Measurements from ENCODE around the gene RBM34. TPM values are rescaled to one million over a fixed set of nuclear protein-coding genes. Genes with fewer than 3 reads are reported as not detected.

RBM34 gene
- total and polyA plus RNA-seq, 8 donors: 13.5 to 45.1 (median 27.7) TPM

DNA sequence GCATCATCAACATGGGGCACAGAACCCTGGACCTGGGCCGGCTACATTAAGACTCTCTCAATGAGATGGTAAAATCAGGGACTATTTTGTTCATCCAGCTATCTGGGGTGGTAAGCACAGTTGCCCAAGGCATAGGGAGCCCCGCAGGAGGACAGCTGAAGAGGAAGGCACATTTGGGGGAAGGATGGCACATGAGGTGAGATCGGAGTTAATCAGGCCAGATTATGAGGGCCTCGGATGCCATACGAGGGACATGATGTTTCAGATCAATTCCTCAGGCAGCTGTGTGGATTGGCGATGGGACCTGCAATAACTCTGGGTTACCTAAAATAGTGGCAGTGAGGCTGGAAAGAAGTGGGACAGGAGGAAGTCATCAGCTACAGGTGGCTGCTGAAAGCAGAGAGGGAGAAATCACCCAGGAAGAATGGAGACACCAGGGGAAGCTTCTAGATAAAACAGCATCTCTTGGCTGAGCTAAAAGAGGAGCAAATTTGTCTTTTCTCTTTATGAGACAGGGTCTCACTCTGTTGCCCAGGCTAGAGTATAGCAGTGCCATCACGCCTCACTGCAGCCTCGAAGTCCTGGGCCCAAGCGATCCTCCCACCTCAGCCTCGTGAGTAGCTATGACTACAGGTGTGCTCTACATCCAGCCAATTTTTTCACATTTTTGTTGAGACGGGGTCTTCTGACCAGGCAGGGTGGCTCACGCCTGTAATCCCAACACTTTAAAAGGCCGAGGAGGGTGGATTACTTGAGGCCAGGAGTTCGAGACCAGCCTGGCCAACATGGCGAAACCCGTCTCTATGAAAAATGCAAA is 53.5 kb downstream of the RBM34 start:
- Histone ChIP-seq H3K36me3 (no peaks in the 10 kb centered on the region), H3K4me1 (peaks cover under 1 to 6% (median 3%) of the 10 kb centered on the region in 3 donors), H3K27ac (no peak overlapping the region), H3K4me3 (no peak overlapping the region), H3K27me3 (no peaks in the 10 kb centered on the region), H3K9me3 (no peaks in the 10 kb centered on the region)
- ATAC-seq (no peak), DNase-seq (no peak), FAIRE-seq (no peak)
- TF ChIP-seq CTCF (IDR thresholded peaks at IDR 0.05): no peak
- WGBS, 2 donors: 92 to 97% methylated on average over 16 of the region's 16 CpGs
- intact Hi-C loops (cut with DNase I): no loop called here

DNA sequence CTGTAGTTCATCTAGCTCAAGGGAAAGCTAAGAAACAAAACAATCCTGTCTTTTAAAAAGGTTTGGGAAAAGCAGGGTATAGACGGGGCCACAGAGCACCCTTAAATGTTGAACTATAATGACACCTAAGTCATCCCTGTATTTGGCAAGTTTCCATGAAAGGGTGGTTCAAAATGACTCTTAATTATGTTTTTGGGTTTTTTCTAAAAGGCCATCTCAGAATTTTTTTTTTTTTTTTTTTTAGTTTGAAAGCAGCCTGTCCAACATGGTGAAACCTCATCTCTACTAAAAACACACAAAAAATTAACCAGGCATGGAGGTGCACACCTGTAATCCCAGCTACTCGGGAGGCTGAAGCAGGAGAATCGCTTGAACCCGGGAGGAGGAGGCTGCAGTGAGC is 54.6 kb downstream of the RBM34 start:
- H3K4me1 ChIP-seq: no peaks in the 10 kb centered on the region
- DNase-seq: no peak
- TF ChIP-seq CTCF (IDR thresholded peaks at IDR 0.05): no peak
- intact Hi-C loops (cut with DNase I): no loop called here
- no peaks in the 10 kb centered on the region for H3K27me3 ChIP-seq
- FAIRE-seq: no peak
- no peaks in the 10 kb centered on the region for H3K36me3 ChIP-seq
- no peak overlapping the region for H3K27ac ChIP-seq
- ATAC-seq: no peak
- 96 to 98% methylated on average over 4 of the region's 4 CpGs for WGBS, 2 donors
- no peak overlapping the region for H3K4me3 ChIP-seq
- no peaks in the 10 kb centered on the region for H3K9me3 ChIP-seq

DNA sequence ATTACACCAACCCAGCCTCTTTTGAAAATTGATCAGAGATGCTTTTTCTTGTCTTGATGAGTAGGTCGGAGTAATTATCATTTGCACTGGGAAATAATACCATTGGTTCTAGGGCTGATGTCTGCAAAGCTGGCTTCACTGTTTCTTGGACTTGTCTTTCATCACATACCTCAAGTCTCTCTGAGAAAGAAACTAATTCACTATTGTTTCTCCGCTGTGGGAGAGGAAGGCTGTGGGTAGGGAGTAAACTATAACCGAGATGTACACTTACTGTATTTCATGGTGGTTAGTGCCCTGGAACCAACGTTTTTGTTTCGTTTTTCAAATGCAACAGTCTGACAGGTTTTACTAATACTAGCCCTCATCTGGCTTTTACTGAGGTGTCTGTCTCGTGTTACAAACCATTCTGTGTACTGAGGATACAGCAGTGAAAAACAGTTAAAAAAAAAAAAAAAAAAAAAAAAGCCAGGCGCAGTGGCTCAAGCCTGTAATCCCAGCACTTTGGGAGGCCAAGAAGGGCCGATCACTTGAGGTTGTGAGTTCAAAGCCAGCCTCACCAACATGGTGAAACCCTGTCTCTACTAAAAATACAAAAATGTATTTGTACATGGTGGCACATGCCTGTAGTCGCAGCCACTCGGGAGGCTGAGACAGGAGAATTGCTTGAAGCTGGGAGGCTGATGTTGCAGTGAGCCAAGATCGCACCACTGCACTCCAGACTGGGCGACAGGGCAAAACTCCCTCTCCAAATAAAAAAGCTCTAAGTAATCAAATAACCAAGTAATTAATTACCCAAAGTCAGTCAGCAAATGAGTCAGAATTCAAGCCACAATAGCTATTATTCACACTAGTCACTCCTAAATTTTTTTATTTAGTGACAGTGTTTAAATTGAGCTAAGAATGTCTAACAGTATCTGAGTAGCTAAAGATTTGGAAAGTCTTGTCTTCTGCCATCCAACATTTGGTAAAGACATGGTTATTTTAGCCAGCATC is 55.7 kb downstream of the RBM34 start:
- no peak for TF ChIP-seq CTCF (IDR thresholded peaks at IDR 0.05)
- Histone ChIP-seq H3K27ac (no peak overlapping the region), H3K36me3 (no peaks in the 10 kb centered on the region), H3K4me1 (no peaks in the 10 kb centered on the region), H3K4me3 (no peak overlapping the region), H3K9me3 (no peaks in the 10 kb centered on the region), H3K27me3 (no peaks in the 10 kb centered on the region)
- no peak for FAIRE-seq
- 78 to 79% methylated on average over 12 of the region's 12 CpGs for WGBS, 2 donors
- intact Hi-C loops (cut with DNase I): no loop called here
- peak in 1 of 4 donors; percentile 5 for ATAC-seq
- no peak for DNase-seq

GRCh38 chr1:235102993-235103411 is 58.0 kb downstream of the RBM34 start:
- intact Hi-C loops (cut with DNase I): loop anchor here in 1 of 3 donors (5.0 kb wide), 1 partner anchor 314 kb away; no protein-coding TSS in a partner anchor
- no peak for TF ChIP-seq CTCF (IDR thresholded peaks at IDR 0.05)
- ATAC-seq: no peak
- Histone ChIP-seq H3K27ac (no peak overlapping the region), H3K4me3 (no peak overlapping the region), H3K36me3 (no peaks in the 10 kb centered on the region), H3K9me3 (no peaks in the 10 kb centered on the region), H3K4me1 (no peaks in the 10 kb centered on the region), H3K27me3 (no peaks in the 10 kb centered on the region)
- DNase-seq: no peak
- 79 to 80% methylated on average over 4 of the region's 4 CpGs for WGBS, 2 donors
- FAIRE-seq: no peak

Measured in pancreas (tissue), 10 donors.